ENCODE results near the gene MED13L. TPM values are rescaled to one million over a fixed set of nuclear protein-coding genes. Genes with fewer than 3 reads are reported as not detected.

The MED13L gene
- total and polyA plus RNA-seq, 2 of the 8 experiments (the other 6 are each of a cell fraction or from before 2014, with no cell fraction given), result 15.9 to 51.7 TPM

- Histone ChIP-seq H3K4me3 (ENCODE audit: extremely low read depth in 1 of 4, insufficient read depth in 2 of 4, low read depth in 3 of 4, low read length in 4 of 4) (no peak overlapping the region), H2BK120ac (replicated peaks; ENCODE audit: low read depth, low read length) (no peak overlapping the region), H3K9ac (replicated peaks in 1 of 4; ENCODE audit: extremely low read depth in 1 of 4, low read depth in 3 of 4, low read length in 3 of 4) (no peak overlapping the region), H3K4me2 (ENCODE audit: insufficient read depth in 1 of 2, low read depth in 2 of 2, low read length in 2 of 2) (no peak overlapping the region), H3K14ac (ENCODE audit: insufficient read length) (no peak overlapping the region), H3K4me1 (replicated peaks in 1 of 4; ENCODE audit: control insufficient read depth in 3 of 4, insufficient read depth in 4 of 4, low read length in 3 of 4) (no peaks in the 10 kb centered on the region), H4K5ac (ENCODE audit: insufficient read length, low read depth, low read length) (no peak overlapping the region), H4K20me1 (replicated peaks in 1 of 2; ENCODE audit: control insufficient read depth in 1 of 2, insufficient read depth in 2 of 2, low read length in 2 of 2) (peaks cover 0 to 1% of the 10 kb centered on the region in 2 experiments), H2BK12ac (ENCODE audit: low read depth, low read length) (no peak overlapping the region), H3K23ac (ENCODE audit: insufficient read length) (no peak overlapping the region), H3K18ac (ENCODE audit: extremely low read depth, low read length) (no peak overlapping the region), H4K8ac (ENCODE audit: extremely low read depth, insufficient read depth, low read length) (no peak overlapping the region), H3K23me2 (ENCODE audit: low read depth, low read length) (no peaks in the 10 kb centered on the region), H2AK5ac (ENCODE audit: low read depth, low read length) (no peak overlapping the region), H3K27me3 (replicated peaks in 1 of 4; ENCODE audit: control insufficient read depth in 3 of 4, extremely low read depth in 1 of 4, insufficient read depth in 3 of 4, low read length in 3 of 4) (peaks cover 0 to 2% (median 0%) of the 10 kb centered on the region in 4 experiments; a peak in 1 of 7 replicates), H3K9me3 (ENCODE audit: insufficient read depth in 2 of 2, low read depth in 1 of 2, low read length in 1 of 2) (no peaks in the 10 kb centered on the region), H3K79me2 (ENCODE audit: control insufficient read depth in 1 of 2, insufficient read depth in 2 of 2, low read length in 2 of 2) (peaks cover 0 to 32% of the 10 kb centered on the region in 2 experiments; a peak in 2 of 4 replicates), H3K79me1 (ENCODE audit: low read depth, low read length) (0 out of 2 replicates have a peak, but pooled peaks cover 2% of the 10 kb centered on the region), H3K27ac (ENCODE audit: low read depth, low read length) (no peak overlapping the region), H2BK5ac (ENCODE audit: low read depth, low read length) (no peak overlapping the region), H3K4ac (replicated peaks; ENCODE audit: insufficient read length, low read depth, low read length) (no peak overlapping the region), H3K56ac (replicated peaks; ENCODE audit: insufficient read length, low read depth, low read length) (no peak overlapping the region), H2BK20ac (ENCODE audit: low read length) (no peak overlapping the region), H3K36me3 (ENCODE audit: control insufficient read depth in 2 of 4, insufficient read depth in 4 of 4, low read length in 3 of 4) (peaks cover 0 to 4% (median 0%) of the 10 kb centered on the region in 4 experiments; a peak in 1 of 8 replicates), H2AFZ (ENCODE audit: low read length) (no peak overlapping the region), H2BK15ac (ENCODE audit: low read length) (no peak overlapping the region), H4K91ac (replicated peaks; ENCODE audit: insufficient read length, low read length) (no peak overlapping the region)
- FAIRE-seq (no peak), DNase-seq (ENCODE audit: low read depth in 1 of 2, low spot score in 2 of 2) (no peak)
- ChIA-PET POLR2A (ENCODE audit: partially characterized antibody) (no interaction called here), CTCF (ENCODE audit: partially characterized antibody) (interaction anchor here (0.7 to 1.2 kb wide), 2 partner anchors 228 to 809 kb away, joined by 3 to 4 read pairs; no protein-coding TSS in a partner anchor)
- WGBS, 2 experiments (ENCODE audit: extremely low coverage in 1 of 2, insufficient coverage in 1 of 2, insufficient read length in 1 of 2, insufficient replicate concordance in 2 of 2, low coverage in 1 of 2, low lambda C conversion rate in 2 of 2, missing lambda C conversion rate in 1 of 2), result 94% methylated on average over 2 of the region's 2 CpGs; no CpG with 5 or more reads in 1 of the 2 experiments
- TF ChIP-seq GTF2F1 (IDR thresholded peaks at IDR 0.05; ENCODE audit: borderline replicate concordance, low read depth, low read length) (no peak), MAFK (IDR thresholded peaks at IDR 0.05; ENCODE audit: low read depth, low read length) (no peak), CTCF (IDR thresholded peaks at IDR 0.05; ENCODE audit: control extremely low read depth in 1 of 3, insufficient read depth in 1 of 3, low read depth in 1 of 3, low read length in 3 of 3) (no peak), SRF (IDR thresholded peaks at IDR 0.05; ENCODE audit: low read depth, low read length) (no peak), YY1 (IDR thresholded peaks at IDR 0.05; ENCODE audit: low read depth, low read length) (no peak), BRCA1 (IDR thresholded peaks at IDR 0.05; ENCODE audit: low read depth, low read length) (no peak), CEBPB (IDR thresholded peaks at IDR 0.05; ENCODE audit: low read depth, low read length) (no peak), BCL11A (IDR thresholded peaks at IDR 0.05; ENCODE audit: low read depth in 2 of 2, low read length in 2 of 2) (no peak), RNF2 (IDR thresholded peaks at IDR 0.05; ENCODE audit: borderline replicate concordance, low read depth, low read length, missing control alignments, poor library complexity, severe bottlenecking) (no peak), JUN (IDR thresholded peaks at IDR 0.05; ENCODE audit: low read depth, low read length) (no peak), TBP (IDR thresholded peaks at IDR 0.05; ENCODE audit: low read depth, low read length) (no peak), KDM4A (IDR thresholded peaks at IDR 0.05; ENCODE audit: low read depth, low read length, severe bottlenecking) (no peak)
Observed at GRCh38 chr12:116226026-116226425, 51.5 kb downstream of the MED13L start.
